Stimulated activated CD4-positive, alpha-beta T cell treated with anti-CD3 and anti-CD28 coated beads, Interleukin-4, amount 100 ng/mL, for 24 hours (primary cell): ENCODE results near the gene NTNG1.

Experiments used
- DNase-seq: peaks from one replicate; pipeline ENCODE4 v3.0.0-alpha.2; 2020

NTNG1 gene

DNA sequence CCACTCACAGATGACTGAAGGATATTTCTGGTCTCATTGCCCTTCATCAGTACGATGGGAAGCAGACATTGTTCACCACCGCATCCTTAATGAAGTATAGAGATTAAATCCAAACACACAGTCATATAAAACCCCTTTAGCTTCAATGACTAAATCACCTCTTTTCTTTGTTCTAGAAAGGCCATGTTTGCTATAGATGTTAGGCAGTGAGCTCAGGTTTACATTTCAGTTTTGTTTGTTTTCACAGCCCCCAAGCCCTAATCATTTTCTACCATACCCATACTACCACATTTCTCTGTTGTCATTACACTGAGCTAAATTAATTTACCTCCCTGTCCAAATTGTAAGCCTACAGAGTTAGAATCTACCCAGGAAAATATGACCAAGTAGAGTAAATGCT, 385.1 kb downstream of the NTNG1 start:
- no peak for DNase-seq

- no peak for DNase-seq
Observed at GRCh38 chr1:107526524-107527198, 385.8 kb downstream of the NTNG1 start.

- no peak for DNase-seq
Observed at GRCh38 chr1:107529511-107530149, 388.8 kb downstream of the NTNG1 start.

DNA sequence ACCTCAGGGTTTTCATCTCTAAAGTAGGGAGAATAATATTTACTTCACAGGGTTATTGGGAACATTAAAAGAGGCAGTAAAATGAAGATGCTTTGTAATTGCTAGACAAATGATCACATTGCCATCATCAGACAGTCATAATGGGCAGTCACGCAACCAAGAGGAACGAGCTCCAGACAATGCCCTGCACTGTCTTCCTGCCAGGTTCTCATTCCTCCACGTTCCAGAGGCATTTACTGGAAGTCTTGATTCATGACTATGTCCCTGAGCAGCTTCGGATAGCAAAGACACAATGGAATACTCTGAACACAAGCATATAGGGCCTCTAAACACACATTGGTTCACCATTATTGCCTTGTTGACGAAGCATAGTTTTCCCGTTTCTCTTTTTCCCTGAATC, 389.7 kb downstream of the NTNG1 start:
- DNase-seq, result no peak

DNA sequence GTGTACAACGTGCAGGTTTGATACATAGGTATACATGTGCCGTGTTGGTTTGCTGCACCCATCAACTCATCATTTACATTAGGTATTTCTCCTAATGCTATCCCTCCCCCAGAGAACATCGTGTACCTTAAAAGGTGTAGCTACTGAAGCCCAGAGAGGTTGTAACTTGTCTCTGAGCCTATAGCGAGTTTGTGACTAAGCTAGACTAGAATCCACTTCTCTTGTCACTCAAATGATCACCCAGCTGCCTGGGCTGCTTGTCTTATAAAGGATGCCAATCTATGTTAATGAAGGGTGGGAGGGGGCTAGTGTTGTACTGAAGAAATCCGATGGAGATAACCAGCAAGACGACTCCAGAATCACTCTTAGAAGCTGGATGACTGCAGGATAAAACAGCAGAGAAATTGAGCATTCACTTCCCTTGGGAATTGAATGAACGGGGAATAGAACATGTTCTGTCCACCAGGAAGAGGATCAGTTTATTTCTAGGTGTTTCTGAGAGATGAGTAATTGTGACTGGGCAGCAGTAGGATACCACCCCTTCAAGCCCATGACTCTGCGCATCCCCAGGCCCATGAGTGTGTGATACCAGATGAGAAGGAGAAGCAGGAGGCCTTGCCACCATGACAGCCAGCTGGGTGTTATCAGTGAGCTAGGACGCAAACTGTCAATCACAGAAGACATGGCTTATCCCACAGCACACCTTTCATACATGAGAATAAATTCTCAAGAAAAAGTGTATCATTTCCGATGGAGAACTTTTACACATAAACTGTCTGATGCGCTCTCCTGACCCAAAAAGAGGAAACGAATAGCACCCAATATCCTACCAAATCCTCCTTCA, 390.4 kb downstream of the NTNG1 start:
- DNase-seq, result no peak

- no peak for DNase-seq
Observed at GRCh38 chr1:107532318-107532717, 391.5 kb downstream of the NTNG1 start.
